Prostate gland (tissue), 2 donors: ENCODE data around the gene BCL6. TPM values are rescaled to one million over a fixed set of nuclear protein-coding genes. Genes with fewer than 3 reads are reported as not detected.

Experiments used
- DNase-seq: peaks from one replicate; pipeline ENCODE4 v3.0.0-alpha.2; 2019; ENCODE audit warnings: low spot score
- H3K27ac ChIP-seq, 2 donors: fragments of 200-600 bp; sonication (generic); 2 replicates each; pipeline ENCODE4 v1.5.1; 2017 to 2019
- H3K27me3 ChIP-seq: fragments of 200-600 bp; sonication (generic); replicated peaks from 2 replicates; pipeline ENCODE4 v1.5.1; 2019; ENCODE audit not compliant: insufficient read depth
- H3K36me3 ChIP-seq, 2 donors: fragments of 200-600 bp; sonication (generic); 1 replicate in 1 of 2; 2 replicates in 1 of 2; pipeline versions ENCODE4 v1.5.1 to v1.8.1; 2017 to 2019
- H3K4me1 ChIP-seq: fragments of 200-600 bp; sonication (generic); replicated peaks from 2 replicates; pipeline ENCODE4 v1.5.1; 2019
- H3K4me3 ChIP-seq, 2 donors: fragments of 200-600 bp; sonication (generic); 2 replicates each; pipeline ENCODE4 v1.5.1; 2017 to 2019
- H3K9me3 ChIP-seq: fragments of 200-600 bp; sonication (generic); 2 replicates; pipeline ENCODE4 v1.5.1; 2017
- CTCF ChIP-seq, 4 experiments: fragments of 200-600 bp in 2 of 4; fragments of 450-650 bp in 2 of 4; sonication (generic) in 2 of 4; IDR thresholded peaks; 1 replicate in 3 of 4; 2 replicates in 1 of 4; pipeline ENCODE4 v1.5.1; 2016 to 2019; ENCODE audit warnings: antibody characterized with exemption in 4 of 4, mild to moderate bottlenecking in 2 of 4, moderate library complexity in 2 of 4
- POLR2A ChIP-seq: fragments of 450-650 bp; IDR thresholded peaks from one replicate; pipeline ENCODE4 v1.6.1; 2016; ENCODE audit warnings: antibody characterized with exemption, mild to moderate bottlenecking
- POLR2AphosphoS5 ChIP-seq: sonication (generic); formaldehyde crosslinking; IDR thresholded peaks from one replicate; pipeline ENCODE4 v1.6.1; 2017; ENCODE audit warnings: antibody characterized with exemption
- WGBS: methylation state at CpG from one replicate; pipeline ENCODE4 v1.1.5; 2018; 5-methylcytosine and 5-hydroxymethylcytosine counted together
- intact Hi-C: fragments of 100-400 bp; cut with DNase I; formaldehyde crosslinking; loops from one replicate; pipeline ENCODE4 v1.14.2; 2022
- total RNA-seq, 2 donors: library from RNA; depleted of rRNA; stranded (reverse); fragments of >200 nt; gene quantifications; one replicate each; pipeline ENCODE4 v1.1.0, GENCODE V29; 2016

The BCL6 gene
- total RNA-seq, 2 donors from 2014 or later: 50.1 to 105 TPM

DNA sequence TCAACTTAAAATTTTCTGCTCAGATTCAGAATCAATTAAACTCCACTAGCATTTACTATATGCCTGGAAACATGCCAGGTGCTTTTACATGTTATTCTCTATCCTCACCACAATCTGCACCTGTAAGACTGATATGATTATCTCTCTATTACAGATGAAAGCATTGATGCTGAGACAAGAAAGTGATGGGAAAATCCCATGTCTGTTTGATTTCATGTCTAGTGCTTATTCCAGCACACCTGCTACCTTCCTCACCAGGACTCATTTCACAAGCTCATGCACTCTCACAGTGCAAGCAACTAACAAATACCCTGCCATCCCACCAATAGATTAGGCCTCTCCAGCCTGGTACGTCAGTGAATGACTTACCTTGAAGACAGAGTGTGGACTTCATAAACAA is 25.0 kb upstream of the BCL6 start:
- Histone ChIP-seq H3K27ac (no peak overlapping the region), H3K4me1 (no peaks in the 10 kb centered on the region), H3K9me3 (no peaks in the 10 kb centered on the region), H3K36me3 (no peaks in the 10 kb centered on the region), H3K27me3 (no peaks in the 10 kb centered on the region), H3K4me3 (no peak overlapping the region)
- no peak for DNase-seq
- WGBS: 90% methylated on average over 1 of the region's 1 CpG
- intact Hi-C loops: no loop called here
- TF ChIP-seq CTCF (IDR thresholded peaks at IDR 0.05) (no peak), POLR2AphosphoS5 (no peak), POLR2A (no peak)

GRCh38 chr3:187769771-187770170 is 24.5 kb upstream of the BCL6 start:
- no peaks in the 10 kb centered on the region for H3K36me3 ChIP-seq
- H3K27me3 ChIP-seq: no peaks in the 10 kb centered on the region
- no peak for DNase-seq
- TF ChIP-seq POLR2AphosphoS5 (no peak), CTCF (IDR thresholded peaks at IDR 0.05) (no peak), POLR2A (no peak)
- intact Hi-C loops: no loop called here
- no peak overlapping the region for H3K4me3 ChIP-seq
- H3K27ac ChIP-seq: no peak overlapping the region
- H3K9me3 ChIP-seq: no peaks in the 10 kb centered on the region
- H3K4me1 ChIP-seq: no peaks in the 10 kb centered on the region
- WGBS: 7% methylated on average over 2 of the region's 2 CpGs

- no peak for TF ChIP-seq POLR2AphosphoS5
- no peak for TF ChIP-seq CTCF (IDR thresholded peaks at IDR 0.05)
- no peak for TF ChIP-seq POLR2A
- Histone ChIP-seq H3K9me3 (no peaks in the 10 kb centered on the region), H3K4me1 (no peaks in the 10 kb centered on the region), H3K27ac (no peak overlapping the region), H3K27me3 (no peaks in the 10 kb centered on the region), H3K4me3 (no peak overlapping the region), H3K36me3 (no peaks in the 10 kb centered on the region)
- WGBS: 73% methylated on average over 3 of the region's 3 CpGs
- DNase-seq: no peak
- intact Hi-C loops: no loop called here
Observed at GRCh38 chr3:187767266-187768012, 22.2 kb upstream of the BCL6 start.

GRCh38 chr3:187765342-187765741 is 20.1 kb upstream of the BCL6 start:
- Histone ChIP-seq H3K27me3 (no peaks in the 10 kb centered on the region), H3K36me3 (no peaks in the 10 kb centered on the region), H3K9me3 (no peaks in the 10 kb centered on the region), H3K4me3 (no peak overlapping the region), H3K27ac (no peak overlapping the region), H3K4me1 (no peaks in the 10 kb centered on the region)
- TF ChIP-seq POLR2AphosphoS5 (no peak), POLR2A (no peak), CTCF (IDR thresholded peaks at IDR 0.05) (no peak)
- 98% methylated on average over 2 of the region's 2 CpGs for WGBS
- DNase-seq: no peak
- intact Hi-C loops: no loop called here
